OCI-LY1 (cell line): Measurements from ENCODE around the gene KANSL3.

Experiments
- EZH2 ChIP-seq: fragments of 200-600 bp; sonication (generic), shearing (Covaris generic); IDR thresholded peaks from 2 replicates; pipeline ENCODE4 v1.8.0; 2017; ENCODE audit warnings: borderline replicate concordance, mixed run types, mild to moderate bottlenecking, antibody characterized with exemption, low read length, moderate library complexity, mixed read lengths
- TF ChIP-seq, protein P1 (sequence below): fragments of 200-600 bp; sonication (generic), shearing (Covaris generic); IDR thresholded peaks from 2 replicates; pipeline ENCODE4 v1.5.1; 2017; ENCODE audit warnings: mild to moderate bottlenecking, antibody characterized with exemption, low read length, moderate library complexity, mixed read lengths

DNA sequence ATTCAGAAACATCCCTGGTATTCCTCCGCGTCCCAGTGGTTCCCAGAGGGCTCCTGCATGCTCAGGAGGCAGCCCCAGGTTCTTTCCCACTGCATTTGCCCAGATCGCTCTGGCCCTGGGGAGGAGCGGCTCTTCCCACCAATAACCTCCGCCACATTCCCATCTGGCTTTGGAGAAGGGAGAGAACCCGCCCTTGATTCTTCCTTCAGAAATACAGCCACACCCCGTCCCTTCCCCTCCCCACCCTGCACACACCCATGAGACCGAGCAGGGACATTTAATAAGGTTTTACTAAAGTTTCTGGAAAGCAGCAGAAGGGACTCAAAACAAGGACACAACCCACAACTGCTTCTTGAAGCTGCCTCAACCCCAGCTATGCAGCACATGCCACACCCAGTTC lies 79.6 kb downstream of the KANSL3 start:
- TF ChIP-seq, protein P1, sequence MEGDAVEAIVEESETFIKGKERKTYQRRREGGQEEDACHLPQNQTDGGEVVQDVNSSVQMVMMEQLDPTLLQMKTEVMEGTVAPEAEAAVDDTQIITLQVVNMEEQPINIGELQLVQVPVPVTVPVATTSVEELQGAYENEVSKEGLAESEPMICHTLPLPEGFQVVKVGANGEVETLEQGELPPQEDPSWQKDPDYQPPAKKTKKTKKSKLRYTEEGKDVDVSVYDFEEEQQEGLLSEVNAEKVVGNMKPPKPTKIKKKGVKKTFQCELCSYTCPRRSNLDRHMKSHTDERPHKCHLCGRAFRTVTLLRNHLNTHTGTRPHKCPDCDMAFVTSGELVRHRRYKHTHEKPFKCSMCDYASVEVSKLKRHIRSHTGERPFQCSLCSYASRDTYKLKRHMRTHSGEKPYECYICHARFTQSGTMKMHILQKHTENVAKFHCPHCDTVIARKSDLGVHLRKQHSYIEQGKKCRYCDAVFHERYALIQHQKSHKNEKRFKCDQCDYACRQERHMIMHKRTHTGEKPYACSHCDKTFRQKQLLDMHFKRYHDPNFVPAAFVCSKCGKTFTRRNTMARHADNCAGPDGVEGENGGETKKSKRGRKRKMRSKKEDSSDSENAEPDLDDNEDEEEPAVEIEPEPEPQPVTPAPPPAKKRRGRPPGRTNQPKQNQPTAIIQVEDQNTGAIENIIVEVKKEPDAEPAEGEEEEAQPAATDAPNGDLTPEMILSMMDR: no peak
- TF ChIP-seq EZH2: no peak
